Esophagus squamous epithelium (tissue), 4 donors: ENCODE data around the gene CKM.

Experiments
- POLR2A ChIP-seq, 4 donors: fragments of 450-650 bp; IDR thresholded peaks; one replicate each; pipeline ENCODE4 v1.6.1; 2017; ENCODE audit warnings: antibody characterized with exemption in 4 of 4, mild to moderate bottlenecking in 4 of 4, moderate library complexity in 3 of 4
- TF ChIP-seq, protein P1 (sequence below), 6 experiments: fragments of 450-650 bp in 4 of 6; fragments of 200-600 bp in 2 of 6; sonication (generic) in 2 of 6; IDR thresholded peaks; one replicate each; pipeline ENCODE4 v1.5.1; 2016 to 2019; ENCODE audit warnings: antibody characterized with exemption in 6 of 6, mild to moderate bottlenecking in 4 of 6, moderate library complexity in 4 of 6

DNA sequence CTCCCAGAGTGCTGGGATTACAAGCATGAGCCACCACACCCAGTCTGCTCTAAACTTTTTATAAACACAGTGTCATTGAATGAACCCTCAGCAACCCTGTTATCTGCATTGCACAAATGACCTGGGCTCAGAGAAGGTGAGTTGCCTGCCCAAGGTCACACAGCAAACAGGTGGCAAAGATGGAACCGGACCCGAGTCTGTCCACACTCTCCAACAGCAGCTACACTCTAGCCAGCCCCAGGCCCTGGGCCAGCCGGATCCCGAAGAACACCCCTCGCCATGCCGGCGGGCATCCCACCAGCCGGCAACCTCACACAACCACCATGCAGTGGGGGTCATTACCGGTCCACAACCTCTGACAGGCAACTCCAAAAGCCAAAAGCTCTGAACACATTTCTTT, 33.2 kb upstream of the CKM start:
- TF ChIP-seq POLR2A (IDR thresholded peaks at IDR 0.05) = no peak
- TF ChIP-seq, protein P1, sequence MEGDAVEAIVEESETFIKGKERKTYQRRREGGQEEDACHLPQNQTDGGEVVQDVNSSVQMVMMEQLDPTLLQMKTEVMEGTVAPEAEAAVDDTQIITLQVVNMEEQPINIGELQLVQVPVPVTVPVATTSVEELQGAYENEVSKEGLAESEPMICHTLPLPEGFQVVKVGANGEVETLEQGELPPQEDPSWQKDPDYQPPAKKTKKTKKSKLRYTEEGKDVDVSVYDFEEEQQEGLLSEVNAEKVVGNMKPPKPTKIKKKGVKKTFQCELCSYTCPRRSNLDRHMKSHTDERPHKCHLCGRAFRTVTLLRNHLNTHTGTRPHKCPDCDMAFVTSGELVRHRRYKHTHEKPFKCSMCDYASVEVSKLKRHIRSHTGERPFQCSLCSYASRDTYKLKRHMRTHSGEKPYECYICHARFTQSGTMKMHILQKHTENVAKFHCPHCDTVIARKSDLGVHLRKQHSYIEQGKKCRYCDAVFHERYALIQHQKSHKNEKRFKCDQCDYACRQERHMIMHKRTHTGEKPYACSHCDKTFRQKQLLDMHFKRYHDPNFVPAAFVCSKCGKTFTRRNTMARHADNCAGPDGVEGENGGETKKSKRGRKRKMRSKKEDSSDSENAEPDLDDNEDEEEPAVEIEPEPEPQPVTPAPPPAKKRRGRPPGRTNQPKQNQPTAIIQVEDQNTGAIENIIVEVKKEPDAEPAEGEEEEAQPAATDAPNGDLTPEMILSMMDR (IDR thresholded peaks at IDR 0.05) = no peak
